ENCODE data around the gene MAP1S.
"Not testable (repeated sequence)": the region's sequence is repeated elsewhere in the genome, so short reads cannot be mapped to it uniquely, and the experiment has no call there.

The MAP1S gene

DNA sequence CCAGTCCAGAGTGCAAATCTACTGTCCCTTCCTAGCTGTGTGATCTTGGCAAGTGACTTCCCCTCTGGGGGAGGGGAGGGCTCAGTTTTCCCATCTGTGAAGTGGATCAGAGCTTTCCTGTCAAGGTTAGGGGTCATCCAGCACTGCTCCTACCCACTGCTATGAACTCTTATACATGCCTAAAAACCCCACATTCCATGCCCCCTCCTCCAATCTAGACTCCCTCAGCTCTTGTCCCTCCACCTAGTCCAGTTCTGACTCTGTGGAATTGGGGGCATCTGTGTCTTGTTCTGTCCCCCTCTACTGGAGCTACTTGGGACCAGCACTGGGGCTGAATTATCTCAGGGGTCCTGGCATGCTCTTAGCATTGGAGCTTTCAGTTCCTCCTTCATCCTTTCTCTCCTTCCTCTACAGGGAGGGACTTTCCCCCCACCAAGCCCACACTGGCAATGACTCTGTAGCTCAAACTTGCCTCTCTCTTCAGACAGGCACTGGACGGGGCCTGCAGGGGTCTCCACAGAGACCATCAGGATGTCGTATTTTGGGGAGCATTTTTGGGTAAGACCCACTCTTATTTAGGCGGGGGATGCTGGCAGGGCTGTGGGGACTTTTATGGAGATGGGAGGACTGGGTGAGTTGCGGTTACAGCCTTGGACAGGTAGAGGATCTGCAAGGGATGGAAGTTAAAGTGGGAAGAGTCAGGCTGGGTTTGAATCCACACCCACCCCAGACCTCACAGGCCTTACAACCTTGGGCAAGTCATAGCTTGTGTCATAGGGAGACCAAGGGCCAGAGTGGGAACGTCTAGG is 35.6 kb downstream of the MAP1S start:
- DNase-seq (ENCODE audit: low read depth) = no peak
- H3K4me3 ChIP-seq (ENCODE audit: low read depth, low read length) = no peak overlapping the region

- no peak overlapping the region for H3K4me3 ChIP-seq (ENCODE audit: low read depth, low read length)
Measured at GRCh38 chr19:17755443-17755890, 36.2 kb downstream of the MAP1S start.

GRCh38 chr19:17755977-17756670 is 36.8 kb downstream of the MAP1S start:
- H3K4me3 ChIP-seq (ENCODE audit: low read depth, low read length) = no peak overlapping the region
- no peak for DNase-seq (ENCODE audit: low read depth)

More at GRCh38 chr19:17755443-17755890, 36.2 kb downstream of the MAP1S start:
- DNase-seq (ENCODE audit: low read depth) = no peak

- no peak for DNase-seq (ENCODE audit: low read depth)
- H3K4me3 ChIP-seq (ENCODE audit: low read depth, low read length) = no peak overlapping the region
Measured at GRCh38 chr19:17757125-17757524, 37.8 kb downstream of the MAP1S start.

- DNase-seq (ENCODE audit: low read depth) = no peak
- H3K4me3 ChIP-seq (ENCODE audit: low read depth, low read length) = no peak overlapping the region
Measured at GRCh38 chr19:17758515-17758914, 39.2 kb downstream of the MAP1S start.

DNA sequence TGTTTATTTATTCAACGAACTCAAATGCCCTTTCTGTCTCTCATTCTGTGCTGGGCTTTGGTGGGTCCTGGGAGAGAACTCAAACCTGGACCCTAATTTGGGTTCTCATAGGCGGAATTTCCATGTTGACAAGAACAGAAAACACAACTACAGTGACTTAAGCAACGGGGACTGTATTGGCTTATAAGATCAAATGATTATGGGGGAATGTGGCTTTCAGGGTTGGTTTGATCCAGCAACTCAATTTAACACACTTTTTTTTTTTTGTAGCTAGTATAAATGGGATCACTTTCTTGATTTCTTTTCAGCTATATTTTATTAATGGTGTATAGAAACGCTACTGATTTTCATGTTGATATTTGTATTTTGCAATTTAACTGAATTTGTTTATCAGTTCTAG is 41.9 kb downstream of the MAP1S start:
- no peak overlapping the region for H3K4me3 ChIP-seq (ENCODE audit: low read depth, low read length)
- DNase-seq (ENCODE audit: low read depth) = no peak

DNA sequence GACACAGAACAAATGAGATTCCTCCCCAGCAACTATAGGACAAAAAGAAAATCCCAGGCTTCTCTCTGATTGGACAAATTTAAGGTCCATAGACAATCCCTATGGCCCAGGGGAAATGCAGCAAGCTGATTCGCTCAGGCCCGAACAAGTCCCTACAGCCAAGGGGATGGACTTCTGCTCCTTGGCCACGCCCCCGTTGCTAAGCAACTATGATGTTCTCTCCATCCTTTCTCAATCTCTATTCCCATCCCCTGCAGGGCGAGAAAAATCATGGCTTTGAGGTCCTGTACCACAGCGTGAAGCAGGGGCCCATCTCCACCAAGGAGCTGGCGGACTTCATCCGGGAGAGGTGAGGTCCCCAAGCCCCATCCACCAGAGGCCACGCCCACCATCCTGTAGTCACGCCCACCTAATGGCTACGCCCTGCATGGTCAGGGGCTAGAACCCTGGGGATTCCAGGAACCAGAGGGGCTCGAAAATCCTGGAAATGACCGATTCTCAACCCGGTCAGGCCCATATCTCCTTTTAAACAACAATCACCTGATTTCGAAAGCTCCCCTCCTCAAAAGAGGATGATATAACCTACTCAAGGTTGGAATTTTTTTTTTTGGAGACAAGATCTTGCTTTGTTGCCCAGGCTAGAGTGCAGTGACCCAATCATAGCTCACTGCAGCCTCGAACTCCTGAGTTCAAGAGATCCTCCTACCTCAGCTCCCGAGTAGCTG is 43.4 kb downstream of the MAP1S start:
- H3K4me3 ChIP-seq (ENCODE audit: low read depth, low read length) = no peak overlapping the region
- DNase-seq (ENCODE audit: low read depth) = no peak

DNA sequence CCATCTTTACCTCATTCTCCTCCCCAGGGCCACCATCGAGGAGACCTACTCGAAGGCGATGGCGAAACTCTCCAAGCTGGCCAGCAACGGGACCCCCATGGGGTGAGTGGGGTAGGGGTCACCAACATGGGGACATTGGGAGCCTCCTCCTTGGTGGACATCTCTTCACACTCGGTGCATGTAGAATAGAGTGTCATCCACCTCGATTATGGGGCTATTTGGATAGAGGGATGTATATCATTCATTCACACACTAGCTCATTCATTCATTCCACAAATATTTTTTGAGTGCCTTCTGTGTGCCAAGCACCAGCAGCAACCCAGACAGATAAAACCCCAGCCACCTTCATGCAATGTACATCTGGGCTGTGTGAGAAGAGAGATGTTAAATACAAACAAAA is 45.1 kb downstream of the MAP1S start:
- no peak for DNase-seq (ENCODE audit: low read depth)
- no peak overlapping the region for H3K4me3 ChIP-seq (ENCODE audit: low read depth, low read length)

DNA sequence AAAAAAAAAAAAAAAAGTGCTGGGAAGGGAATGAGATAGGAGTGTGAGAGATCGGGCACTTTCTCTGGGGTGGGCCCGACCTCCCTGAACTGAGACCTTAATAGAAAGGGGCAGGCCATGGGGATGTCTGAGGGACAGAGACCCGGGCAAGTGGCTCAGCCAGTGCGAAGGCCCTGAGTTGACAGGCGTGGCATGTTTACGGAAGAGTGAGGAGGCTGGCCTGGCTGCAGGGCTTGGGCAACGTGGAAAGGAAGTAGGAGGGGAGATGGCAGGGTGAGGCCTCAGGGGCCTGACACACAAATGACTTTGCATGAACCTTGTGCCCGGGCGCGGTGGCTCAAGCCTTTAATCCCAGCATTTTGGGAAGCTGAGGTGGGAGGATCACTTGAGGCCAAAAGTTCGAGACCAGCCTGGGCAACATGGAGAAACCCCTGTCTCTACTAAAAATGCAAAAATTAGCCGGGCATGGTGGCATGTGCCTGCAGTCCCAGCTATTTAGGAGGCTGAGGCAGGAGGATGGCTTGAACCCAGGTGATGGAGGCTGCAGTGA is 45.9 kb downstream of the MAP1S start:
- H3K4me3 ChIP-seq (ENCODE audit: low read depth, low read length) = no peak overlapping the region
- no peak for DNase-seq (ENCODE audit: low read depth)

- peak overlapping the region; percentile 19 for H3K4me3 ChIP-seq (ENCODE audit: low read depth, low read length)
- no peak for DNase-seq (ENCODE audit: low read depth)
Measured at GRCh38 chr19:17766543-17767131, 47.4 kb downstream of the MAP1S start.

- no peak overlapping the region for H3K4me3 ChIP-seq (ENCODE audit: low read depth, low read length)
- DNase-seq (ENCODE audit: low read depth) = no peak
Measured at GRCh38 chr19:17767559-17767958, 48.3 kb downstream of the MAP1S start.

GRCh38 chr19:17770613-17771012 is 51.3 kb downstream of the MAP1S start:
- no peak for DNase-seq (ENCODE audit: low read depth)
- H3K4me3 ChIP-seq (ENCODE audit: low read depth, low read length) = no peak overlapping the region

DNA sequence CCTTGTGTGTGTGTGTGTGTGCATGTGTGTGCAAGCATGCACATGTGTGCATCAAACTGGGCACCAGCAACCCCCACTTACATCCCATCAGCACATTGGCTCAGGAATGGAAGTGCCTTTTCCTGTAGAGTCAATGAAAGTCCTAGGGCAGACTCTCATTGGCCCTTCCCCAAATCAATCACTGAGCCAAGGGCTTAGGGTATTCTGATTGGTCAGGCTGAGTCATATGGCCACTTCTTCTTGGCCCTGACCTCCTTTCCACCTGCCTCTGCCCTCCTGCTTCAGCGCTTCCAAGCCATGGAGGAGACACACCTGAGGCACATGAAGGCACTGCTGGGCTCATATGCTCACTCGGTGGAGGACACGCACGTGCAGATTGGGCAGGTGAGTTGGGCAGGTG is 52.9 kb downstream of the MAP1S start:
- DNase-seq (ENCODE audit: low read depth) = no peak

DNA sequence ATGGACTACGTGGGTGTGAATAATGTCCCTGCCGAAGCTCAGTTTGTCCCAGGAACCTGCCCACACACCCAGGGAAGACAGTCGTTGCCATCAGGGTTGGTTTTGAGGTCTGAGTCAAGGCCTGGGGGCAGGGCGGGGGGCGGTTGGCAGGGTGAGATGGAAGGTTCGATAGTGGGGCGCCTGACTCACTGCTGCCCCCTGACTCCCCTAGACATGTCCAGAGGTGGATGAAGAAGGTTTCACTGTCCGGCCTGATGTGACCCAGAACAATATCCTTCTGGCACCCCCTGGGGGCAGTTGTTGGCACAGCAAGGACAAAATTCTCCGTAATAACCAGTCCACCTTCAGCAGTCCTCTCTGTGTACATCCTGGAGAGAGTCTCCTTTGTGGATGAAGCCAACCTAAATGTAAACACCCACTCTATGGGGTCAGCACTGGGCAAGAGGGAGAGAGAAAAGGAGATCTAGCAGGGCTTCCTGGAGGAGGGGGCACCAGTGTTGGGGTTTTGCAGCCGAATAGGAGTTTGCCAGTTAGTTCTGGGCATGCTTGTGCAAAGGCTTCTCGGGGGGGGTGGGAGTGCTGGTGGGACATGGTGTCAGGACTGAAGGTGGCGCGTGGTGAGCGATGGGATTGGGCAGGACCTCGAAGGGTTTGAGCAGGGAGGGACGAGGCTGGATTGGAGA is 56.1 kb downstream of the MAP1S start:
- H3K4me3 ChIP-seq (ENCODE audit: low read depth, low read length) = no peak overlapping the region
- DNase-seq (ENCODE audit: low read depth) = no peak

More for the DNA sequence above, 52.9 kb downstream of the MAP1S start:
- H3K4me3 ChIP-seq (ENCODE audit: low read depth, low read length) = no peak overlapping the region

DNA sequence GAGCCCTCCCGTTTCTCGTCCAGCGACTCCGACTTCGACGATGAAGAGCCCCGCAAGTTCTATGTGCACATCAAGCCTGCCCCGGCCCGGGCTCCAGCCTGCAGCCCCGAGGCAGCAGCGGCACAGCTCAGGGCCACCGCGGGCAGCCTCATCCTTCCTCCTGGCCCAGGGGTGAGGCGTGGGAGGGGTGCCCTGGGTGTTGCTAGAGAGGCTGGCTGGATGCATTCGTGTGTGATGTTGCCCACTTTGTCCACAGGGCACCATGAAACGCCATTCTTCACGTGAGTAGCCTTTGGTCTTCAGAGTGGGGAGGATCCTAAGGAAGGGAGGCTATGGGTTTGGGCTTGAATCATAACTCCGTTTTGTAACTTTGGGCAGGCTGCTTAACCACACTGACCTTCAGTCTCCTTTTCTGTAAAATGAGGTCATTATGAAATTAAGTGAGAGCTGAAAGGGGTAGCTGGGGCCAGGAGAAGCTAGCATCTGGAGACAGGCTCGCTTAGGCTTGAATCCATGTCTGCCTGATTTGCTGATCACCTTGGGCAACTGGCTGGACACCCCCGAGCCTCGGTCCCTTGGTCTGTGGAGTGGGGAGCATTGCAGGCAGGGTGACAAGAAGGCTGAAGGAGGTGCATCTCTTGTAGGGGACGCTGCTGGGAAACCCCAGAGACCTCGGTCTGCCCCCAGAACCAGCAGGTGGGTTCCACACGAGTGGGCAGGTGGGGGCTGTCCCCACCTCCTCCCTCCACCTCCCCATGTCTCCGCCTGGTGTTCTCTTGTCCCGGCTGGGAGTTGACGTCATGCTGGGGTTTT is 56.9 kb downstream of the MAP1S start:
- no peak for DNase-seq (ENCODE audit: low read depth)
- H3K4me3 ChIP-seq (ENCODE audit: low read depth, low read length) = no peak overlapping the region

GRCh38 chr19:17777840-17778239 is 58.6 kb downstream of the MAP1S start:
- DNase-seq (ENCODE audit: low read depth); H3K4me3 ChIP-seq (ENCODE audit: low read depth, low read length): not testable (repeated sequence)

- peak overlapping the region; percentile 37 for H3K4me3 ChIP-seq (ENCODE audit: low read depth, low read length)
- no peak for DNase-seq (ENCODE audit: low read depth)
Measured at GRCh38 chr19:17778251-17778967, 59.1 kb downstream of the MAP1S start.
